Glutamatergic neuron (in vitro differentiated cells): ENCODE results near the gene B4GALT5. TPM values are rescaled to one million over a fixed set of nuclear protein-coding genes. Genes with fewer than 3 reads are reported as not detected.

ENCODE experiments used
- DNase-seq: peaks from one replicate; pipeline ENCODE4 v3.0.0; 2022
- H3K27ac Mint-ChIP-seq: one replicate; pipeline ENCODE4 v1.8.0; 2020; ENCODE audit warnings: mild to moderate bottlenecking, mixed read lengths, inconsistent platforms; ENCODE audit not compliant: unreplicated experiment
- H3K27me3 Mint-ChIP-seq: one replicate; pipeline ENCODE4 v1.8.0; 2020; ENCODE audit warnings: mild to moderate bottlenecking, moderate library complexity, mixed read lengths, inconsistent platforms; ENCODE audit not compliant: unreplicated experiment
- H3K36me3 Mint-ChIP-seq: one replicate; pipeline ENCODE4 v1.8.0; 2020; ENCODE audit warnings: mild to moderate bottlenecking, mixed read lengths, inconsistent platforms; ENCODE audit not compliant: unreplicated experiment
- H3K4me1 Mint-ChIP-seq: one replicate; pipeline ENCODE4 v1.8.0; 2020; ENCODE audit warnings: mild to moderate bottlenecking, low read depth, mixed read lengths, inconsistent platforms; ENCODE audit not compliant: unreplicated experiment
- H3K4me3 Mint-ChIP-seq: one replicate; pipeline ENCODE4 v1.8.0; 2020; ENCODE audit warnings: mild to moderate bottlenecking, mixed read lengths, inconsistent platforms; ENCODE audit not compliant: unreplicated experiment
- H3K9me3 Mint-ChIP-seq: one replicate; pipeline ENCODE4 v1.8.0; 2020; ENCODE audit warnings: mild to moderate bottlenecking, moderate library complexity, mixed read lengths, inconsistent platforms; ENCODE audit not compliant: unreplicated experiment
- total RNA-seq: library from RNA; stranded (reverse); fragmentation: NEBNext Ultra II Directional; extraction: Animal tissue kit (Norgen Biotek cat#: 25700); gene quantifications from one replicate; pipeline ENCODE4 v1.2.1, GENCODE V29; 2021; ENCODE audit not compliant: unreplicated experiment
- TF ChIP-seq, protein P1 (sequence below): fragments of 200-600 bp; sonication (generic); IDR thresholded peaks from one replicate; pipeline ENCODE4 v1.5.0; 2021; ENCODE audit not compliant: partially characterized antibody, unreplicated experiment

The B4GALT5 gene
- total RNA-seq, 1 donor from 2014 or later, result 61.3 TPM

DNA sequence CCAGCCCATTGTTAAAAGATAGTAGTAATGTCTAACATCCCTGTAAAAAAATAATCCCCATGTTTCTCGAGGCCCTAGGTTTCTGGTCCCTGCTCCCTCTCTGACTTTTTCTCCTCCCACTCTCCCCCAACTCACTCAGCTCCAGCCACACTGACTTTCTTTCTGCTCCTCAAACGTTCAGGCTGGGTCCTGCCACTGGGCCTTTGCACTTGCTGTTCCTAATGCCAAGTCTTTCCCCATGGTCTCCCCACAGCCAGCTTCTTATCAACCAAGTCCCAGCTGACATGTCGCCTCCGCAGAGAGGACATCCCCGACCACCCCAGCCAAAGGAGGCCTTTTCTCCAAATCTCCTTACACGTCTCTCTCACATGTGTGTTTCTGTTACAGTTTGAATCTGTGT, 123.9 kb downstream of the B4GALT5 start:
- Mint-ChIP-seq H3K36me3 (no peaks in the 10 kb centered on the region), H3K27ac (no peak overlapping the region), H3K4me1 (peaks cover 8% of the 10 kb centered on the region), H3K27me3 (peaks cover 15% of the 10 kb centered on the region), H3K9me3 (no peaks in the 10 kb centered on the region), H3K4me3 (no peak overlapping the region)
- DNase-seq, result no peak
- TF ChIP-seq, protein P1, sequence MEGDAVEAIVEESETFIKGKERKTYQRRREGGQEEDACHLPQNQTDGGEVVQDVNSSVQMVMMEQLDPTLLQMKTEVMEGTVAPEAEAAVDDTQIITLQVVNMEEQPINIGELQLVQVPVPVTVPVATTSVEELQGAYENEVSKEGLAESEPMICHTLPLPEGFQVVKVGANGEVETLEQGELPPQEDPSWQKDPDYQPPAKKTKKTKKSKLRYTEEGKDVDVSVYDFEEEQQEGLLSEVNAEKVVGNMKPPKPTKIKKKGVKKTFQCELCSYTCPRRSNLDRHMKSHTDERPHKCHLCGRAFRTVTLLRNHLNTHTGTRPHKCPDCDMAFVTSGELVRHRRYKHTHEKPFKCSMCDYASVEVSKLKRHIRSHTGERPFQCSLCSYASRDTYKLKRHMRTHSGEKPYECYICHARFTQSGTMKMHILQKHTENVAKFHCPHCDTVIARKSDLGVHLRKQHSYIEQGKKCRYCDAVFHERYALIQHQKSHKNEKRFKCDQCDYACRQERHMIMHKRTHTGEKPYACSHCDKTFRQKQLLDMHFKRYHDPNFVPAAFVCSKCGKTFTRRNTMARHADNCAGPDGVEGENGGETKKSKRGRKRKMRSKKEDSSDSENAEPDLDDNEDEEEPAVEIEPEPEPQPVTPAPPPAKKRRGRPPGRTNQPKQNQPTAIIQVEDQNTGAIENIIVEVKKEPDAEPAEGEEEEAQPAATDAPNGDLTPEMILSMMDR, result no peak

DNA sequence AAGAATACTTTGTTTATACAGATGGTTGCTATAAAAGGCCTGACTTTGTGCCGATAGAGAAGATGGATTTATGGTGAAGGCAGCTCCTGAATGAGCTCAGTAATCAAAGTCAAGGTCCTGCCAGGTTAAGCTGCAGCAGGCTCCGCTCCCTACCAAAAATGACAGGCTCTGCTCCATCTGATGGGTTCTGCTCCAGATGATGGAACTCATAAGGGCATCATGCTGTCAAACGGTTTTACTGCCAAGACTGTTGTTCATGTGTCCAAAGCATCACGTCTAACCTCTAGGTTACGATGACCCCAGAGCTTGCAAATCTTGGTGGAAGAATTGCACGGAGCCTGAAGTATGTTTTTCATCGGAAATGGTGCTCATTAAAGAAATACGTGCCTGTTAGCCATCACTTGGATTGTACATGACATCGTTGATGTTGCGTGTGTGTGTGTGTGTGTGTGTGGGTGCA, 126.5 kb downstream of the B4GALT5 start:
- no peak overlapping the region for H3K27ac Mint-ChIP-seq
- H3K4me3 Mint-ChIP-seq, result no peak overlapping the region
- DNase-seq, result no peak
- TF ChIP-seq, protein P1, result no peak
- peaks cover 18% of the 10 kb centered on the region for H3K27me3 Mint-ChIP-seq
- H3K4me1 Mint-ChIP-seq, result peaks cover 11% of the 10 kb centered on the region
- no peaks in the 10 kb centered on the region for H3K9me3 Mint-ChIP-seq
- H3K36me3 Mint-ChIP-seq, result no peaks in the 10 kb centered on the region

DNA sequence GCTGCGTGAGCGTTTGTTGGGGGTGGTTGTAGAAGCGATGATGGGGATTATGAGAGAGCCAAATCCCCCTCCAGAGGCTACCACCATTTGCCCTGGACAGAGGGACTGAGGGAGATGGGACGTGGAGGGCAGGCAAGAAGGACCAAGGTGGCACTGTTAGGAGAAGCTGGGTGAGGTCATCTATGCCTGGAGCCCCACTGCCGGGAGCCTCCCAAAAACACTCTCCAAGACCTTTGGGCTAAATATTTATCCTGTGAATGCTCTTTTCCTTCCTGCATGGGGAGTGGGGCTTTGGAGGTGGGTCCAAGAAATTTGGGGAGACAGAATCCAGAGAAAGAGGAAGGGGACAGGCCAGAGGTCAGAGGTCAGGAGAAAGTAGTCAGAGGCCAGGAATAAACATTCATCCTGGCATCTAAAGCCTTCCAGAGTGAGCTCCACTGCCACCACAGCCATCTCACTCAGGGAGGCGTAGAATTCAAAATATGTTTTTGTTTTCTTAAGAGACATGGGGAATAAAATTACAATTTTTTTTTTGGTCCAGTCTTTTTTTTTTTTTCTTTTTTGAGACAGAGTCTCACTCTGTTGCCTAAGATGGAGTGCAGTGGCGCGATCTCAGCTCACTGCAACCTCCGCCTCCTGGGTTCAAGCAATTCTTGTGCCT, 128.0 kb downstream of the B4GALT5 start:
- TF ChIP-seq, protein P1, result no peak
- DNase-seq, result no peak
- no peak overlapping the region for H3K4me3 Mint-ChIP-seq
- peaks cover 16% of the 10 kb centered on the region for H3K27me3 Mint-ChIP-seq
- peaks cover 3% of the 10 kb centered on the region for H3K9me3 Mint-ChIP-seq
- H3K4me1 Mint-ChIP-seq, result peaks cover 11% of the 10 kb centered on the region
- H3K36me3 Mint-ChIP-seq, result no peaks in the 10 kb centered on the region
- H3K27ac Mint-ChIP-seq, result no peak overlapping the region

DNA sequence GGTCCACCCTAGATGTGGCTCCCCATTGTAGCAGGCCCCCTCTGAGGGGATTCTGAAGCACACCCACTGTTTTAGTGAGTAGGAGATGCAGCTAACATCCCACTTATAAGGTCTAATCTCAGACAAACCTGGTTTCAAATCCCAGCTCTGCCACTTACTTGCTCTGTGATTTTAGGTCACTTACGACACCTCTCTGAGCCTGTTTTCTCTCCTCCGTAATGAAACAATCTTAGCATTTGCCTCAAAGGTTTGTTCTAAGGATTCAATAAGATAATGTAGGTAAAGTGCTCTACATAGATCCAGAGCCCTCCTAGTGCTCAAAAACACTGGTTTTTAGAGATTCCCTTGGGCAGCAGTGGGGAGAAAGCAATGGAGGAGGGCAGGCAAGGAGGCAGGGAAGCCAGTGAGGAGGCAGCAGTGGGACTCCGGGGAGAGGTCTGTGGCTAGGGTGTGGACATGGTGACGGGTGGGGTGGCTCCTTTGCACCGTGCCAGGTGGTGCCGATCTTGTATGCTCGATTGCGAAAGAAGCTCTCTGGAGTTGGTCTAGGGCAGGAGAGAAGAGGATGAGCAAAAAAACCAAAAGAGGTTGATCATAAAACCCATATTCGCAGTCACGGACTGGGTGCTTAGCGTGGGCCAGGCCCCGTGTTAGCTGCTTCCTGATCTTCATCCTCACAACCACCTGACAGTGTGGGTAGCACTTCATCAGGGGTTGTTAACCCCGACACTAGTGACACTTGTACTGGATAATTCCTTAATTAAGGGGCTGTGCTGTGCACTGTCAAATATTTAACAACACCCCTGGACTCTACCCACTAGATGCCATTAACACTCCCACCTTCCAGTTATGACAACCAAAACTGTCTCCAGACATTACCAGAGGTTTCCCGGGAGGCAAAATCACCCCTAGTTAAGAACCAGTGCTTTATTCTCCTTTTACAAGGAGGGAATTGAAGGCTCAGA, 129.0 kb downstream of the B4GALT5 start:
- Mint-ChIP-seq H3K4me3 (no peak overlapping the region), H3K9me3 (peaks cover 3% of the 10 kb centered on the region), H3K27me3 (peaks cover 16% of the 10 kb centered on the region), H3K36me3 (no peaks in the 10 kb centered on the region), H3K27ac (no peak overlapping the region), H3K4me1 (peaks cover 11% of the 10 kb centered on the region)
- DNase-seq, result no peak
- TF ChIP-seq, protein P1, result no peak
